GM20431 (cell line): ENCODE measurements around the gene CBX4.

ENCODE experiments used
- in situ Hi-C: fragments of 300-500 bp; cut with MseI, MboI; formaldehyde crosslinking; loops from one replicate; pipeline ENCODE4 v1.15.0; 2020; ENCODE audit warnings: low sequenced_read_pairs; ENCODE audit not compliant: unreplicated experiment

CBX4 gene

GRCh38 chr17:79792341-79792871 lies 46.8 kb downstream of the CBX4 start:
- in situ Hi-C loops = loop anchor here (25.0 kb wide), 1 partner anchor 195 kb away; no protein-coding TSS in a partner anchor

- in situ Hi-C loops = loop anchor here (25.0 kb wide), 1 partner anchor 196 kb away; no protein-coding TSS in a partner anchor
Observed at GRCh38 chr17:79791735-79792161, 47.5 kb downstream of the CBX4 start.

- in situ Hi-C loops = loop anchor here (25.0 kb wide), 1 partner anchor 196 kb away; no protein-coding TSS in a partner anchor
Observed at GRCh38 chr17:79790805-79791734, 48.2 kb downstream of the CBX4 start.

- in situ Hi-C loops = loop anchor here (25.0 kb wide), 1 partner anchor 197 kb away; no protein-coding TSS in a partner anchor
Observed at GRCh38 chr17:79789943-79790804, 49.1 kb downstream of the CBX4 start.

GRCh38 chr17:79788989-79789942 lies 50.0 kb downstream of the CBX4 start:
- in situ Hi-C loops = loop anchor here (25.0 kb wide), 1 partner anchor 198 kb away; no protein-coding TSS in a partner anchor

- in situ Hi-C loops = loop anchor here (25.0 kb wide), 1 partner anchor 199 kb away; no protein-coding TSS in a partner anchor
Observed at GRCh38 chr17:79788455-79788854, 50.8 kb downstream of the CBX4 start.

GRCh38 chr17:79786930-79787643 lies 52.2 kb downstream of the CBX4 start:
- in situ Hi-C loops = loop anchor here (25.0 kb wide), 1 partner anchor 200 kb away; no protein-coding TSS in a partner anchor

- in situ Hi-C loops = loop anchor here (25.0 kb wide), 1 partner anchor 201 kb away; no protein-coding TSS in a partner anchor
Observed at GRCh38 chr17:79785900-79786810, 53.1 kb downstream of the CBX4 start.

- in situ Hi-C loops = loop anchor here (25.0 kb wide), 1 partner anchor 202 kb away; no protein-coding TSS in a partner anchor
Observed at GRCh38 chr17:79785017-79785899, 54.0 kb downstream of the CBX4 start.

GRCh38 chr17:79784353-79785016 lies 54.8 kb downstream of the CBX4 start:
- in situ Hi-C loops = loop anchor here (25.0 kb wide), 1 partner anchor 203 kb away; no protein-coding TSS in a partner anchor

GRCh38 chr17:79783891-79784290 lies 55.3 kb downstream of the CBX4 start:
- in situ Hi-C loops = loop anchor here (25.0 kb wide), 1 partner anchor 203 kb away; no protein-coding TSS in a partner anchor
